H1 (cell line): ENCODE measurements around the gene SPI1. TPM values are rescaled to one million over a fixed set of nuclear protein-coding genes. Genes with fewer than 3 reads are reported as not detected.

Experiments used
- CTCF ChIA-PET: fragments of 300-600 bp; sonication (Branson Sonifier 250); formaldehyde crosslinking; loops from one replicate; lab custom pipeline; 2021; ENCODE audit not compliant: partially characterized antibody; lab: Charles Lee
- POLR2A ChIA-PET: fragments of 300-600 bp; sonication (Branson Sonifier 250); formaldehyde crosslinking; loops from one replicate; lab custom pipeline; 2021; ENCODE audit warnings: inconsistent platforms; ENCODE audit not compliant: partially characterized antibody; lab: Charles Lee
- DNase-seq, 2 experiments: peaks; one replicate each; pipeline versions ENCODE4 v3.0.0 to v3.0.0-alpha.2; 2010 to 2022; ENCODE audit warnings: low spot score in 2 of 2, low read depth in 1 of 2, mixed read lengths in 1 of 2
- FAIRE-seq: peaks from 2 replicates; lab custom pipeline; 2011; peaks lifted over from hg19 to GRCh38; lab: Jason Lieb, UNC
- H2AFZ ChIP-seq: 2 replicates; pipeline ENCODE4 v1.8.1; 2012; ENCODE audit warnings: low read length, inconsistent platforms
- H2AK5ac ChIP-seq: 2 replicates; pipeline ENCODE4 v1.6.1; 2013; ENCODE audit warnings: low read depth, low read length
- H2BK120ac ChIP-seq: replicated peaks from 2 replicates; pipeline ENCODE3; 2013; ENCODE audit warnings: low read depth, low read length, inconsistent platforms
- H2BK12ac ChIP-seq: 2 replicates; pipeline ENCODE4 v1.6.1; 2013; ENCODE audit warnings: low read depth, low read length
- H2BK15ac ChIP-seq: 2 replicates; pipeline ENCODE4 v1.6.1; 2013; ENCODE audit warnings: low read length
- H2BK20ac ChIP-seq: 2 replicates; pipeline ENCODE4 v1.6.1; 2013; ENCODE audit warnings: low read length
- H2BK5ac ChIP-seq: 2 replicates; pipeline ENCODE4 v1.6.1; 2013; ENCODE audit warnings: low read depth, low read length
- H3K14ac ChIP-seq: 2 replicates; pipeline ENCODE4 v1.6.1; 2013; ENCODE audit warnings: inconsistent platforms; ENCODE audit not compliant: insufficient read length
- H3K18ac ChIP-seq: 2 replicates; pipeline ENCODE4 v1.6.1; 2013; ENCODE audit warnings: low read length; ENCODE audit errors: extremely low read depth
- H3K23ac ChIP-seq: 2 replicates; pipeline ENCODE4 v1.6.1; 2013; ENCODE audit warnings: inconsistent platforms; ENCODE audit not compliant: insufficient read length
- H3K23me2 ChIP-seq: 2 replicates; pipeline ENCODE4 v1.6.1; 2013; ENCODE audit warnings: low read depth, low read length
- H3K27ac ChIP-seq: 2 replicates; pipeline ENCODE4 v1.6.1; 2011; ENCODE audit warnings: low read depth, low read length, inconsistent platforms
- H3K27me3 ChIP-seq, 4 experiments: replicated peaks in 1 of 4; 1 replicate in 1 of 4; 2 replicates in 3 of 4; pipeline versions ENCODE4 v1.6.1 to v1.8.1; 2011 to 2013; ENCODE audit warnings: low read length in 3 of 4, mild to moderate bottlenecking in 3 of 4, inconsistent platforms in 2 of 4, mixed read lengths in 2 of 4, moderate library complexity in 1 of 4; ENCODE audit not compliant: control insufficient read depth in 3 of 4, insufficient read depth in 3 of 4; ENCODE audit errors: extremely low read depth in 1 of 4
- H3K36me3 ChIP-seq, 4 experiments: 2 replicates each; pipeline versions ENCODE4 v1.6.1 to v1.8.1; 2011 to 2013; ENCODE audit warnings: mild to moderate bottlenecking in 4 of 4, low read length in 3 of 4, moderate library complexity in 2 of 4, control low read depth in 1 of 4, inconsistent platforms in 1 of 4; ENCODE audit not compliant: insufficient read depth in 4 of 4, control insufficient read depth in 2 of 4
- H3K4ac ChIP-seq: replicated peaks from 2 replicates; pipeline ENCODE3; 2013; ENCODE audit warnings: low read length, low read depth, mixed read lengths, inconsistent platforms; ENCODE audit not compliant: insufficient read length
- H3K4me1 ChIP-seq, 4 experiments: replicated peaks in 1 of 4; 1 replicate in 1 of 4; 2 replicates in 3 of 4; pipeline versions ENCODE4 v1.6.1 to v1.8.1; 2011 to 2013; ENCODE audit warnings: low read length in 3 of 4, inconsistent platforms in 2 of 4, mixed read lengths in 1 of 4; ENCODE audit not compliant: insufficient read depth in 4 of 4, control insufficient read depth in 3 of 4
- H3K4me2 ChIP-seq, 2 experiments: 2 replicates each; pipeline versions ENCODE4 v1.6.1 to v1.8.1; 2011 to 2013; ENCODE audit warnings: low read depth in 2 of 2, low read length in 2 of 2, control low read depth in 1 of 2, inconsistent platforms in 1 of 2, mild to moderate bottlenecking in 1 of 2; ENCODE audit not compliant: insufficient read depth in 1 of 2
- H3K4me3 ChIP-seq, 4 experiments: fragments of 200-600, 300-600 bp in 1 of 4; sonication (generic), shearing (Covaris generic), sonication (Bioruptor Twin) in 1 of 4; 2 replicates each; pipeline versions ENCODE4 v1.5.1 to v1.8.1; 2011 to 2016; ENCODE audit warnings: low read length in 4 of 4, low read depth in 3 of 4, control low read depth in 2 of 4, inconsistent platforms in 2 of 4, mild to moderate bottlenecking in 2 of 4, mixed read lengths in 1 of 4, moderate library complexity in 1 of 4; ENCODE audit not compliant: insufficient read depth in 2 of 4; ENCODE audit errors: extremely low read depth in 1 of 4
- H3K56ac ChIP-seq: replicated peaks from 2 replicates; pipeline ENCODE3; 2013; ENCODE audit warnings: low read depth, mild to moderate bottlenecking, mixed read lengths, low read length, inconsistent platforms; ENCODE audit not compliant: insufficient read length
- H3K79me1 ChIP-seq: 2 replicates; pipeline ENCODE4 v1.6.1; 2013; ENCODE audit warnings: low read depth, low read length, control low read depth
- H3K79me2 ChIP-seq, 2 experiments: 2 replicates each; pipeline versions ENCODE4 v1.6.1 to v1.8.1; 2012 to 2013; ENCODE audit warnings: low read length in 2 of 2, mild to moderate bottlenecking in 2 of 2, inconsistent platforms in 1 of 2; ENCODE audit not compliant: insufficient read depth in 2 of 2, control insufficient read depth in 1 of 2
- H3K9ac ChIP-seq, 4 experiments: replicated peaks in 1 of 4; 1 replicate in 1 of 4; 2 replicates in 3 of 4; pipeline versions ENCODE4 v1.6.1 to v1.8.1; 2011 to 2013; ENCODE audit warnings: low read depth in 3 of 4, low read length in 3 of 4, control low read depth in 2 of 4, mild to moderate bottlenecking in 2 of 4, moderate library complexity in 2 of 4, inconsistent platforms in 1 of 4; ENCODE audit errors: extremely low read depth in 1 of 4
- H3K9me3 ChIP-seq, 2 experiments: 2 replicates each; pipeline versions ENCODE4 v1.6.1 to v1.8.1; 2012 to 2013; ENCODE audit warnings: mild to moderate bottlenecking in 2 of 2, moderate library complexity in 2 of 2, control low read depth in 1 of 2, inconsistent platforms in 1 of 2, low read depth in 1 of 2, low read length in 1 of 2, mixed read lengths in 1 of 2; ENCODE audit not compliant: insufficient read depth in 2 of 2
- H4K20me1 ChIP-seq, 2 experiments: replicated peaks in 1 of 2; 2 replicates each; pipeline versions ENCODE3 to v1.8.1; 2011 to 2013; ENCODE audit warnings: inconsistent platforms in 2 of 2, low read length in 2 of 2, mild to moderate bottlenecking in 1 of 2; ENCODE audit not compliant: insufficient read depth in 2 of 2, control insufficient read depth in 1 of 2
- H4K5ac ChIP-seq: 2 replicates; pipeline ENCODE4 v1.6.1; 2013; ENCODE audit warnings: low read length, low read depth, mixed read lengths, inconsistent platforms; ENCODE audit not compliant: insufficient read length
- H4K8ac ChIP-seq: 2 replicates; pipeline ENCODE4 v1.8.0; 2013; ENCODE audit warnings: mild to moderate bottlenecking, moderate library complexity, low read length, inconsistent platforms; ENCODE audit not compliant: insufficient read depth; ENCODE audit errors: extremely low read depth
- H4K91ac ChIP-seq: replicated peaks from 2 replicates; pipeline ENCODE3; 2013; ENCODE audit warnings: low read length, mixed read lengths, inconsistent platforms; ENCODE audit not compliant: insufficient read length
- CBX8 ChIP-seq: fragments of 300-800, 300-1000 bp; sonication (generic); IDR thresholded peaks from 2 replicates; pipeline ENCODE4 v1.7.1; 2016; ENCODE audit warnings: low read depth, low read length, borderline replicate concordance
- KDM4A ChIP-seq: IDR thresholded peaks from one replicate; pipeline ENCODE4 v1.7.1; 2012; ENCODE audit warnings: low read depth, mild to moderate bottlenecking, moderate library complexity, low read length, inconsistent platforms; ENCODE audit not compliant: severe bottlenecking
- WGBS, 2 experiments: shearing (Covaris generic) in 1 of 2; methylation state at CpG; one replicate each; pipeline versions ENCODE4 v1.1.6 to v1.1.7; 2013 to 2015; ENCODE audit warnings: low lambda C conversion rate in 2 of 2, mixed read lengths in 2 of 2, inconsistent platforms in 1 of 2, low coverage in 1 of 2, missing lambda C conversion rate in 1 of 2; ENCODE audit not compliant: insufficient replicate concordance in 2 of 2, insufficient coverage in 1 of 2, insufficient read length in 1 of 2; ENCODE audit errors: extremely low coverage in 1 of 2, missing lambda C conversion rate in 1 of 2; 5-methylcytosine and 5-hydroxymethylcytosine counted together
- polyA plus RNA-seq, 7 experiments: library from polyadenylated mRNA; depleted of rRNA in 3 of 7; stranded (reverse) in 5 of 7; unstranded in 2 of 7; fragments of >200 nt in 5 of 7; fragments of 200-250 nt in 2 of 7; gene quantifications; 1 replicate in 5 of 7; 2 replicates in 1 of 7; 4 replicates in 1 of 7; pipeline versions ENCODE4 v1.2.1 to v1.2.3, GENCODE V29; 2011 to 2013; ENCODE audit warnings: missing spikeins in 2 of 7, mixed read lengths in 2 of 7
- total RNA-seq: library from RNA; stranded (reverse); fragmentation: NEBNext Ultra II Directional; extraction: Animal tissue kit (Norgen Biotek cat#: 25700); gene quantifications from 2 replicates; pipeline ENCODE4 v1.2.1, GENCODE V29; 2021

SPI1 gene
- total and polyA plus RNA-seq, 2 of the 8 experiments (the other 6 are each of a cell fraction or from before 2014, with no cell fraction given): 0.12 TPM; not detected in 1

DNA sequence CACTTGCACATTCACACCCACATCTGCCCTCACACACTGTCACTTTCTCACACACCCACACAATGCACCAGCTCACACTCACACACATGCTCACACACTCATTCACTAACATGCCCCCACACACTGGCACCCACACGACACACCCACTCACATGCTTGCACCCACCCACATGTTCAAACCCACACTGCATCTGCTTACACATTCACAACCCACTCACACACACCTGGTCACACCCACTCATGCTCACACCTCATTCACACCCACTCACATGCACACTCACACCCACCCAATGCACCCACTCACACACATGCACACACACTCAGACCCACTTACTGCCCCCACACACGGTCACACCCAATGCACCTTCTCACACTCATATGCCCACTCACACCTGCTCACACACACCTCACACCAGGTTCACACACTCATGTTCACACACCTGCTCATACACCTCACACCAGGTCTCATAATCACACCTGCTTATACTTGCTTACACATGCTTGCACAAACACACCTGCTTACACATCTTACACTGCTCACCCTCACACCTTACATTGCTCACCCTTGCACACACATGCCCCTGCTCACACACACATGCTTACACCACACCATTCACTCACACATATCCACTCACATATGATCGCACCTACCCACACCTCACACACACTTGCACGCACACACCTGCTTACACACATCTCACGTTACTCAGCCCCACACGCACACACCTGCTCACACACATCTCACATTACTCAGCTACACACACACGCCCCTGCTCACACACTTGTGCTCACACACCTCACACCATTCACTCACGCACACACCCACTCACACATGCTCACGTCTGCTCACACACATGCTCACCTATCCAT, 22.0 kb downstream of the SPI1 start:
- no peaks in the 10 kb centered on the region for H3K79me2 ChIP-seq
- peak overlapping the region; percentile 51; the same call in 1 of the 2 replicates for H2BK20ac ChIP-seq
- H4K91ac ChIP-seq: peak overlapping the region; percentile 90
- peak overlapping the region; percentile 73; the same call in 1 of the 2 replicates for H2BK12ac ChIP-seq
- no peak overlapping the region for H3K56ac ChIP-seq
- H3K36me3 ChIP-seq: no peaks in the 10 kb centered on the region; a peak in 1 of 8 replicates
- H3K4me1 ChIP-seq: peaks cover 0 to 4% (median 0%) of the 10 kb centered on the region in 4 experiments; a peak in 2 of 7 replicates
- no peaks in the 10 kb centered on the region for H3K27me3 ChIP-seq
- peak overlapping the region; percentile 41; the same call in 1 of the 2 replicates for H2BK5ac ChIP-seq
- CTCF ChIA-PET: interaction anchor here (0.6 to 2.6 kb wide), 7 partner anchors 16 to 172 kb away, joined by 3 to 30 read pairs (median 3); partner anchors contain the start of gene NR1H3
- 89 to 100% methylated on average over 1 to 9 of the region's 9 CpGs for WGBS, 2 experiments
- POLR2A ChIA-PET: interaction anchor here (0.6 to 1.0 kb wide), 2 partner anchors 12 to 447 kb away, joined by 3 read pairs; no protein-coding TSS in a partner anchor
- TF ChIP-seq CBX8: 0 out of 2 replicates have a peak, but pooled peaks have one; percentile 65
- TF ChIP-seq KDM4A: no peak
- H3K23me2 ChIP-seq: peaks cover 16% of the 10 kb centered on the region
- no peak overlapping the region for H3K18ac ChIP-seq
- H4K8ac ChIP-seq: peak overlapping the region; percentile 12
- H2BK15ac ChIP-seq: peak overlapping the region; percentile 97
- H4K5ac ChIP-seq: no peak overlapping the region
- 0 out of 2 replicates have a peak, but pooled peaks cover 2% of the 10 kb centered on the region for H3K79me1 ChIP-seq
- peaks cover 0 to 12% of the 10 kb centered on the region in 2 experiments for H4K20me1 ChIP-seq
- H2AFZ ChIP-seq: no peak overlapping the region
- no peak for DNase-seq
- no peak overlapping the region for H3K4me3 ChIP-seq
- no peak overlapping the region for H3K4me2 ChIP-seq
- peak overlapping the region; percentile 55 for H3K4ac ChIP-seq
- H3K9me3 ChIP-seq: peaks cover 0 to 5% of the 10 kb centered on the region in 2 experiments; a peak in 1 of 4 replicates
- no peak overlapping the region for H3K27ac ChIP-seq
- no peak overlapping the region for H3K23ac ChIP-seq
- no peak overlapping the region for H3K14ac ChIP-seq
- no peak overlapping the region for H2BK120ac ChIP-seq
- no peak overlapping the region for H3K9ac ChIP-seq
- no peak for FAIRE-seq
- peak overlapping the region; percentile 94 for H2AK5ac ChIP-seq
